Measurements from ENCODE around the gene FAM81B.

FAM81B gene

GRCh38 chr5:95484421-95484820 lies 93.3 kb downstream of the FAM81B start:
- no peak for DNase-seq (ENCODE audit: low spot score)

- DNase-seq (ENCODE audit: low spot score): no peak
Observed at GRCh38 chr5:95486191-95486590, 95.0 kb downstream of the FAM81B start.

- DNase-seq (ENCODE audit: low spot score): no peak
Observed at GRCh38 chr5:95487880-95488279, 96.7 kb downstream of the FAM81B start.
